Stimulated activated CD4-positive, alpha-beta T cell treated with anti-CD3 and anti-CD28 coated beads, Interleukin-1b, Interleukin-23, amount 100 ng/mL, for 48 hours (primary cell): Measurements from ENCODE around the gene MARCHF3.
"Not testable (repeated sequence)": the region's sequence is repeated elsewhere in the genome, so short reads cannot be mapped to it uniquely, and the experiment has no call there.

Source experiments
- DNase-seq: peaks from one replicate; pipeline ENCODE4 v3.0.0-alpha.2; 2020

Gene MARCHF3

GRCh38 chr5:127030259-127031146 is at the start of gene MARCHF3:
MARCHF3 (minus strand) TSS chr5:127030558; CDS start chr5:126918171, 112,387 bp downstream.
- peak; percentile 94 for DNase-seq

- DNase-seq, result no peak
Observed at GRCh38 chr5:127079994-127080491, 49.7 kb upstream of the MARCHF3 start.

GRCh38 chr5:127077366-127077765 is 47.0 kb upstream of the MARCHF3 start:
- no peak for DNase-seq

GRCh38 chr5:127076315-127077129 is 46.2 kb upstream of the MARCHF3 start:
- no peak for DNase-seq

- DNase-seq, result no peak
Observed at GRCh38 chr5:127074466-127074865, 44.1 kb upstream of the MARCHF3 start.

GRCh38 chr5:127072861-127073846 is 42.8 kb upstream of the MARCHF3 start, which contains the start of gene C5orf63:
C5orf63 (minus strand) TSS chr5:127073502; CDS start chr5:127058995, 14,507 bp downstream.
- DNase-seq, result peak; percentile 79

GRCh38 chr5:127070243-127070642 is 39.9 kb upstream of the MARCHF3 start:
- no peak for DNase-seq

- no peak for DNase-seq
Observed at GRCh38 chr5:127068493-127069214, 38.3 kb upstream of the MARCHF3 start.

- no peak for DNase-seq
Observed at GRCh38 chr5:127066721-127067120, 36.4 kb upstream of the MARCHF3 start.

GRCh38 chr5:127064253-127064840 is 34.0 kb upstream of the MARCHF3 start:
- no peak for DNase-seq

- DNase-seq, result no peak
Observed at GRCh38 chr5:127063257-127063913, 33.0 kb upstream of the MARCHF3 start.

GRCh38 chr5:127061956-127062355 is 31.6 kb upstream of the MARCHF3 start:
- DNase-seq, result no peak

GRCh38 chr5:127061537-127061936 is 31.2 kb upstream of the MARCHF3 start:
- no peak for DNase-seq

GRCh38 chr5:127060470-127060985 is 30.2 kb upstream of the MARCHF3 start:
- no peak for DNase-seq

- no peak for DNase-seq
Observed at GRCh38 chr5:127056896-127057295, 26.5 kb upstream of the MARCHF3 start.

- no peak for DNase-seq
Observed at GRCh38 chr5:127055880-127056653, 25.7 kb upstream of the MARCHF3 start.

- not testable (repeated sequence) for DNase-seq
Observed at GRCh38 chr5:127053551-127053950, 23.2 kb upstream of the MARCHF3 start.

- no peak for DNase-seq
Observed at GRCh38 chr5:127053049-127053448, 22.7 kb upstream of the MARCHF3 start.

- DNase-seq, result no peak
Observed at GRCh38 chr5:127051591-127051990, 21.2 kb upstream of the MARCHF3 start.
